ENCODE results near the gene SRGAP3. TPM values are rescaled to one million over a fixed set of nuclear protein-coding genes. Genes with fewer than 3 reads are reported as not detected.

Gene SRGAP3
- total RNA-seq, 1 donor from 2014 or later = 89.5 TPM

- DNase-seq = no peak
Measured at GRCh38 chr3:9251055-9251786, 1.8 kb upstream of the SRGAP3 start.

- peak; percentile 7 for DNase-seq
Measured at GRCh38 chr3:9250236-9250635, 790 bp upstream of the SRGAP3 start.

- peak; percentile 27 for DNase-seq
Measured at GRCh38 chr3:9248522-9249271, 749 bp downstream of the SRGAP3 start.

- no peak for DNase-seq
Measured at GRCh38 chr3:9247941-9248521, 1.4 kb downstream of the SRGAP3 start.

GRCh38 chr3:9247361-9247940 is 2.0 kb downstream of the SRGAP3 start:
- DNase-seq = peak; percentile 38

- DNase-seq = no peak
Measured at GRCh38 chr3:9246189-9246588, 3.3 kb downstream of the SRGAP3 start.

GRCh38 chr3:9244495-9245183 is 4.8 kb downstream of the SRGAP3 start:
- no peak for DNase-seq

- no peak for DNase-seq
Measured at GRCh38 chr3:9241956-9242355, 7.5 kb downstream of the SRGAP3 start.

GRCh38 chr3:9239680-9240079 is 9.8 kb downstream of the SRGAP3 start:
- DNase-seq = no peak

GRCh38 chr3:9238721-9239295 is 10.6 kb downstream of the SRGAP3 start:
- no peak for DNase-seq

GRCh38 chr3:9238276-9238675 is 11.2 kb downstream of the SRGAP3 start:
- DNase-seq = no peak

GRCh38 chr3:9233814-9234600 is 15.4 kb downstream of the SRGAP3 start:
- DNase-seq = no peak

- no peak for DNase-seq
Measured at GRCh38 chr3:9233101-9233500, 16.3 kb downstream of the SRGAP3 start.

GRCh38 chr3:9231937-9232336 is 17.5 kb downstream of the SRGAP3 start:
- DNase-seq = no peak

GRCh38 chr3:9231471-9231870 is 18.0 kb downstream of the SRGAP3 start:
- no peak for DNase-seq

- DNase-seq = no peak
Measured at GRCh38 chr3:9231006-9231405, 18.4 kb downstream of the SRGAP3 start.

GRCh38 chr3:9230596-9230995 is 18.9 kb downstream of the SRGAP3 start:
- no peak for DNase-seq

GRCh38 chr3:9229879-9230278 is 19.6 kb downstream of the SRGAP3 start:
- DNase-seq = no peak

- DNase-seq = no peak
Measured at GRCh38 chr3:9229325-9229724, 20.1 kb downstream of the SRGAP3 start.

- no peak for DNase-seq
Measured at GRCh38 chr3:9226326-9226725, 23.1 kb downstream of the SRGAP3 start.

- DNase-seq = no peak
Measured at GRCh38 chr3:9225268-9225667, 24.2 kb downstream of the SRGAP3 start.
